GM12801 (cell line): ENCODE measurements around the gene MAP2K7.

ENCODE experiments used
- TF ChIP-seq, protein P1 (sequence below): IDR thresholded peaks from one replicate; pipeline ENCODE4 v1.5.1; 2011; ENCODE audit warnings: control low read depth; ENCODE audit not compliant: insufficient read length; ENCODE audit errors: extremely low read depth

The MAP2K7 gene

GRCh38 chr19:7905268-7905667 is 1.6 kb downstream of the MAP2K7 start:
- TF ChIP-seq, protein P1, sequence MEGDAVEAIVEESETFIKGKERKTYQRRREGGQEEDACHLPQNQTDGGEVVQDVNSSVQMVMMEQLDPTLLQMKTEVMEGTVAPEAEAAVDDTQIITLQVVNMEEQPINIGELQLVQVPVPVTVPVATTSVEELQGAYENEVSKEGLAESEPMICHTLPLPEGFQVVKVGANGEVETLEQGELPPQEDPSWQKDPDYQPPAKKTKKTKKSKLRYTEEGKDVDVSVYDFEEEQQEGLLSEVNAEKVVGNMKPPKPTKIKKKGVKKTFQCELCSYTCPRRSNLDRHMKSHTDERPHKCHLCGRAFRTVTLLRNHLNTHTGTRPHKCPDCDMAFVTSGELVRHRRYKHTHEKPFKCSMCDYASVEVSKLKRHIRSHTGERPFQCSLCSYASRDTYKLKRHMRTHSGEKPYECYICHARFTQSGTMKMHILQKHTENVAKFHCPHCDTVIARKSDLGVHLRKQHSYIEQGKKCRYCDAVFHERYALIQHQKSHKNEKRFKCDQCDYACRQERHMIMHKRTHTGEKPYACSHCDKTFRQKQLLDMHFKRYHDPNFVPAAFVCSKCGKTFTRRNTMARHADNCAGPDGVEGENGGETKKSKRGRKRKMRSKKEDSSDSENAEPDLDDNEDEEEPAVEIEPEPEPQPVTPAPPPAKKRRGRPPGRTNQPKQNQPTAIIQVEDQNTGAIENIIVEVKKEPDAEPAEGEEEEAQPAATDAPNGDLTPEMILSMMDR: no peak

GRCh38 chr19:7905859-7906258 is 2.2 kb downstream of the MAP2K7 start:
- TF ChIP-seq, protein P1: no peak

DNA sequence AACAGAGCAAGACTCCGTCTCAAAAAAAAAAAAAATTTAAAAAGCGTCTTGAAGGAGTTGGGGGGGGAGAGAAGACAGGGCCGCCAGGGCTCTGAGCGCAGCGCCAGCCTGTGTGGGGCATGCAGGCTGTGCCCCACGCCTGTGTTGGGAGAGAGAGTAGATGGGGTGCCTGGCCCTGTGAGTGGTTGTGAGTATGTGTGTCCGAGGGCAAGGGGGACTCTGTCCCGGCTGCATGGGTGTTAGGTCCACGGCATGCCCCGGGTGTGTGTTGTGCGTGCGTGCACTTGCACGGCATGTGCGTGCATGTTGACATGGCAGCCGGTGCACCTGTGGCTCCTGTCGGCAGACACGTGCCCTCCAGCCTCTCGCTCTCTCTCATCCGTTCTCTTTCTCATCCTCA is 3.4 kb downstream of the MAP2K7 start:
- TF ChIP-seq, protein P1: no peak

DNA sequence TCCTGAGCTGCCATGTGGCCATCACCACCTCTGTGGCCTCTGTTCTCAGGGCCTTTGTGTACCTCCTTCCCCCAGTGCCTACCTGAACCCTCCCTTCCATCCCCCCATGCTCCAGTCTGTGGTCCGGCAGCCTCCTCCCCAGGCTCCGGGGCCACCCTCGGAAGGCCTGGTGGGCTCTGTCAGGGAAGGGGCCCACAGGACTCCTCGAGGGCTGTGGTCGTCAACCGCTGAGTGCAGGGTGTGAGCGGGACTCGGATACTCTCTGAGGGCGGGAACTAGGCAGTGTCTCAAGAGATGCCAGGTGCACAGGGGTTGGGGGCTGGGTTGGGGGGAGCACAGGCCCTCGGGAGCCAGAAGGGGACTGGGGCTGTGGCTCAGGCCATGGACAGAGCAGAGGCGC is 3.9 kb downstream of the MAP2K7 start:
- TF ChIP-seq, protein P1: no peak

DNA sequence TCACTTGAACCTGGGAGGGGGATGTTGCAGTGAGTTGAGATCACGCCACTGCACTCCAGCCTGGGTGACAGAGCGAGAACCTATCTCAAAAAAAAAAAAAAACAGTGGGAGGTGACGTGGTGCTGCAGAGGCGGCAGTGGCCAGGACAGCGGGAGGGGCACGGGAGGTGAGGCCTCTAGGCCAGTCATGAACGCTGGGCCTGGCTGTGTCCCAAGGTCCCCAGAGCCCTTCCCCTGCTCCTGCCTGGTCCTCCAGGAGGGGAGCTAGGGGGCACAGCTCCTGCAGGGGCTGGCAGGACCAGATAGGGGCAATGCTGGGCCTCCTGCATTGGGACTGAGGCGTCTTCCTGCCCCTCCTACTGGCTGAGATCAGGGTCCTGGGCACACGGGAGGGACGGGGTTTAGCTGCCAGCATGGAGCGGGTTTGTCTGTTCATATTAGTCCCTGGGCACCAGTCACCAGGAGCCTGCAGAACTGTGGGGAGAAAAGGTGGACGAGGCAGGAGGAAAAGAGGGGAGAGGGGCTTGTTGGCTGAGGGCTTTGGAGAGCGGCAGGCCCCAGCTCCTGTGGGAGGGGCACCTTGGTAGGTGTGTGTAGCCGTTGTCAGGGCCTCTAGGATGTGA is 4.5 kb downstream of the MAP2K7 start:
- TF ChIP-seq, protein P1: no peak

- TF ChIP-seq, protein P1: no peak
Observed at GRCh38 chr19:7908742-7909461, 5.2 kb downstream of the MAP2K7 start.

GRCh38 chr19:7909471-7910067 is 5.9 kb downstream of the MAP2K7 start:
- TF ChIP-seq, protein P1: no peak
